Tibial nerve (tissue), 4 donors: ENCODE results near the gene C1QC.

Experiments
- EP300 ChIP-seq, 2 donors: sonication (generic); formaldehyde crosslinking; IDR thresholded peaks; one replicate each; pipeline ENCODE4 v1.6.1; 2017; ENCODE audit warnings: antibody characterized with exemption in 2 of 2, mild to moderate bottlenecking in 1 of 2
- POLR2A ChIP-seq, 2 donors: fragments of 450-650 bp; IDR thresholded peaks; one replicate each; pipeline ENCODE4 v1.6.1; 2017; ENCODE audit warnings: antibody characterized with exemption in 2 of 2, mild to moderate bottlenecking in 2 of 2, moderate library complexity in 2 of 2
- TF ChIP-seq, protein P1 (sequence below), 5 experiments: fragments of 200-600 bp in 3 of 5; fragments of 450-650 bp in 2 of 5; sonication (generic) in 3 of 5; IDR thresholded peaks; one replicate each; pipeline ENCODE4 v1.5.1; 2016 to 2019; ENCODE audit warnings: antibody characterized with exemption in 5 of 5, mild to moderate bottlenecking in 3 of 5, moderate library complexity in 2 of 5

DNA sequence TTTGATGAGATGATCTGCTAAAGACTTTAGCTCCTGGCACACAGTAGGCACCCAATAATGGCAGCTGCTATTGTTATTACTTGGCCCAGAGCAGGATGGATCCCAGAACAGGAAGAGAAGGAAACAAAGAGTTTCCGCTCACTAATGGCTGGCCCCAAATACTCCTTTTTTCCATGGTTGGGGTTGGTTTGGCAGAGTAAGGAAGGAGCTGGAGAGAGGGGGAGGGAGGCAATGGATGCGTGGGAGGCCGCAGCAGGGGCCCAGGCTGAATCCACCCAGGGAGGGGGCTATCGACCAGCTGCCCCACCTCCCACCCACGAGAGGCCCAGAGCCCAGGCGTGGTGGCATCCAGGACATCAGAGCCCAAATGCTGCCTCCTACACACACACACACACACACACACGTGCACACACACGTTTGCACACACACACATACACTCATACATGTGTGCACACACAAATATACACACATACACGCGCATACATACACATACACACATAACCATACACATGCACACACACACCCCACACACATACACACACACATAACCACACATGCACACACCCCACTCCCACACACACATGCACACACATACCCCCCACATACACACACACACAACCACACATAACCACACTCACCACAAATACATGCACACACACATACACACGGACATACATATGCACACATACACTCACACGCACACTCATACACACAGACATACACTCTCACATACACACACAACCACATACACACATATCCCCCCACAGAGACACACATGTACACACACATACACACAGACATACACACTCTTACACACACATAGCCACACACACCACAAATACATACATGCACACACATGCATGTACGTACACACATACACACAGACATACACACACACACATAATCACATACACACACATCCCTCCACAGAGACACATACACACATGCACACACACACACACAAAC is 34.8 kb downstream of the C1QC start:
- TF ChIP-seq EP300 (IDR thresholded peaks at IDR 0.05) (no peak), POLR2A (IDR thresholded peaks at IDR 0.05) (no peak)
- TF ChIP-seq, protein P1, sequence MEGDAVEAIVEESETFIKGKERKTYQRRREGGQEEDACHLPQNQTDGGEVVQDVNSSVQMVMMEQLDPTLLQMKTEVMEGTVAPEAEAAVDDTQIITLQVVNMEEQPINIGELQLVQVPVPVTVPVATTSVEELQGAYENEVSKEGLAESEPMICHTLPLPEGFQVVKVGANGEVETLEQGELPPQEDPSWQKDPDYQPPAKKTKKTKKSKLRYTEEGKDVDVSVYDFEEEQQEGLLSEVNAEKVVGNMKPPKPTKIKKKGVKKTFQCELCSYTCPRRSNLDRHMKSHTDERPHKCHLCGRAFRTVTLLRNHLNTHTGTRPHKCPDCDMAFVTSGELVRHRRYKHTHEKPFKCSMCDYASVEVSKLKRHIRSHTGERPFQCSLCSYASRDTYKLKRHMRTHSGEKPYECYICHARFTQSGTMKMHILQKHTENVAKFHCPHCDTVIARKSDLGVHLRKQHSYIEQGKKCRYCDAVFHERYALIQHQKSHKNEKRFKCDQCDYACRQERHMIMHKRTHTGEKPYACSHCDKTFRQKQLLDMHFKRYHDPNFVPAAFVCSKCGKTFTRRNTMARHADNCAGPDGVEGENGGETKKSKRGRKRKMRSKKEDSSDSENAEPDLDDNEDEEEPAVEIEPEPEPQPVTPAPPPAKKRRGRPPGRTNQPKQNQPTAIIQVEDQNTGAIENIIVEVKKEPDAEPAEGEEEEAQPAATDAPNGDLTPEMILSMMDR (IDR thresholded peaks at IDR 0.05), result no peak
